WERI-Rb-1 (cell line): Measurements from ENCODE around the gene SH3D21.

Experiments used
- DNase-seq: peaks from one replicate; pipeline ENCODE4 v3.0.0-alpha.2; 2020
- H3K27ac ChIP-seq: fragments of 250-450 bp; sonication (Bioruptor Pico); 2 replicates; pipeline ENCODE4 v1.5.1; 2020; ENCODE audit warnings: mild to moderate bottlenecking, moderate library complexity
- H3K27me3 ChIP-seq: fragments of 250-450 bp; sonication (Bioruptor Pico); 2 replicates; pipeline ENCODE4 v1.5.1; 2021; ENCODE audit warnings: mild to moderate bottlenecking, low read depth, moderate library complexity; ENCODE audit not compliant: insufficient read depth, severe bottlenecking
- H3K36me3 ChIP-seq: fragments of 250-450 bp; sonication (Bioruptor Pico); 2 replicates; pipeline ENCODE4 v1.5.1; 2020; ENCODE audit warnings: mild to moderate bottlenecking, moderate library complexity
- H3K4me3 ChIP-seq: 2 replicates; pipeline ENCODE4 v1.5.1; 2011; ENCODE audit warnings: low read depth, mild to moderate bottlenecking, control low read depth, low read length
- H3K9me3 ChIP-seq: fragments of 250-450 bp; sonication (Bioruptor Pico); 2 replicates; pipeline ENCODE4 v1.5.1; 2021; ENCODE audit warnings: mild to moderate bottlenecking, moderate library complexity; ENCODE audit not compliant: severe bottlenecking
- CTCF ChIP-seq: IDR thresholded peaks from 2 replicates; pipeline ENCODE4 v1.5.1; 2011; ENCODE audit warnings: low read depth, mild to moderate bottlenecking, control low read depth, inconsistent platforms, low read length

Gene SH3D21

GRCh38 chr1:36367066-36367465 lies 60.9 kb downstream of the SH3D21 start:
- Histone ChIP-seq H3K4me3 (no peak overlapping the region), H3K9me3 (no peaks in the 10 kb centered on the region), H3K27ac (no peak overlapping the region), H3K27me3 (no peaks in the 10 kb centered on the region), H3K36me3 (peaks cover 27% of the 10 kb centered on the region)
- no peak for DNase-seq
- TF ChIP-seq CTCF = no peak

GRCh38 chr1:36367798-36368197 lies 61.6 kb downstream of the SH3D21 start:
- no peak for TF ChIP-seq CTCF
- H3K27me3 ChIP-seq = no peaks in the 10 kb centered on the region
- H3K36me3 ChIP-seq = peaks cover 20% of the 10 kb centered on the region
- no peak overlapping the region for H3K4me3 ChIP-seq
- no peak overlapping the region for H3K27ac ChIP-seq
- no peak for DNase-seq
- H3K9me3 ChIP-seq = no peaks in the 10 kb centered on the region

- peak; percentile 85 for TF ChIP-seq CTCF
- Histone ChIP-seq H3K36me3 (peaks cover 16% of the 10 kb centered on the region), H3K9me3 (no peaks in the 10 kb centered on the region), H3K27ac (no peak overlapping the region), H3K4me3 (no peak overlapping the region), H3K27me3 (no peaks in the 10 kb centered on the region)
- DNase-seq = peak; percentile 77
Observed at GRCh38 chr1:36369061-36369861, 63.1 kb downstream of the SH3D21 start.
